ENCODE results near the gene RET. TPM values are rescaled to one million over a fixed set of nuclear protein-coding genes. Genes with fewer than 3 reads are reported as not detected.

Gene RET
- total RNA-seq, 1 experiment from 2014 or later, result 21.4 TPM

DNA sequence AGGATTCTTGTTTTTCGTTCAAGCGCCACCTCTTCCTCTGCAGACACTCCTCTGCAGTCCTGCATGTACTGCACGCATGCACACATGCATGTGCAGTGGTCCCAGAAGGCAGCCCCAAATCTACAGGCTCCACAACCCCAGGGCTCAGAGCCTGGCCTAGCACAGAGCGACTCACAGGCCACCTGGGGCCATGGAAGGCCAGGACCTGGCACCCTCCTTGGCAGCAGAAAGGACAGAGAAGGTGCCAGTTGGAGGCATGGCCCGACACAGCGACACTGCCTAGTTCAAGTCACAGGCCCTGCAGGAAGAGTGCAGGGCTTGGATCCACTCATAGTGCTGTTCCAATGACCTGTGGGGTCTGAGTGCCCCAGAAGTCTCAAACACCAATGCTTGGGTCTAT, 48.7 kb upstream of the RET start (continued):
- TF ChIP-seq, protein P1, sequence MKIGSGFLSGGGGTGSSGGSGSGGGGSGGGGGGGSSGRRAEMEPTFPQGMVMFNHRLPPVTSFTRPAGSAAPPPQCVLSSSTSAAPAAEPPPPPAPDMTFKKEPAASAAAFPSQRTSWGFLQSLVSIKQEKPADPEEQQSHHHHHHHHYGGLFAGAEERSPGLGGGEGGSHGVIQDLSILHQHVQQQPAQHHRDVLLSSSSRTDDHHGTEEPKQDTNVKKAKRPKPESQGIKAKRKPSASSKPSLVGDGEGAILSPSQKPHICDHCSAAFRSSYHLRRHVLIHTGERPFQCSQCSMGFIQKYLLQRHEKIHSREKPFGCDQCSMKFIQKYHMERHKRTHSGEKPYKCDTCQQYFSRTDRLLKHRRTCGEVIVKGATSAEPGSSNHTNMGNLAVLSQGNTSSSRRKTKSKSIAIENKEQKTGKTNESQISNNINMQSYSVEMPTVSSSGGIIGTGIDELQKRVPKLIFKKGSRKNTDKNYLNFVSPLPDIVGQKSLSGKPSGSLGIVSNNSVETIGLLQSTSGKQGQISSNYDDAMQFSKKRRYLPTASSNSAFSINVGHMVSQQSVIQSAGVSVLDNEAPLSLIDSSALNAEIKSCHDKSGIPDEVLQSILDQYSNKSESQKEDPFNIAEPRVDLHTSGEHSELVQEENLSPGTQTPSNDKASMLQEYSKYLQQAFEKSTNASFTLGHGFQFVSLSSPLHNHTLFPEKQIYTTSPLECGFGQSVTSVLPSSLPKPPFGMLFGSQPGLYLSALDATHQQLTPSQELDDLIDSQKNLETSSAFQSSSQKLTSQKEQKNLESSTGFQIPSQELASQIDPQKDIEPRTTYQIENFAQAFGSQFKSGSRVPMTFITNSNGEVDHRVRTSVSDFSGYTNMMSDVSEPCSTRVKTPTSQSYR (CRISPR knock-in tag; IDR thresholded peaks at IDR 0.05), result no peak
- TF ChIP-seq, protein P2, sequence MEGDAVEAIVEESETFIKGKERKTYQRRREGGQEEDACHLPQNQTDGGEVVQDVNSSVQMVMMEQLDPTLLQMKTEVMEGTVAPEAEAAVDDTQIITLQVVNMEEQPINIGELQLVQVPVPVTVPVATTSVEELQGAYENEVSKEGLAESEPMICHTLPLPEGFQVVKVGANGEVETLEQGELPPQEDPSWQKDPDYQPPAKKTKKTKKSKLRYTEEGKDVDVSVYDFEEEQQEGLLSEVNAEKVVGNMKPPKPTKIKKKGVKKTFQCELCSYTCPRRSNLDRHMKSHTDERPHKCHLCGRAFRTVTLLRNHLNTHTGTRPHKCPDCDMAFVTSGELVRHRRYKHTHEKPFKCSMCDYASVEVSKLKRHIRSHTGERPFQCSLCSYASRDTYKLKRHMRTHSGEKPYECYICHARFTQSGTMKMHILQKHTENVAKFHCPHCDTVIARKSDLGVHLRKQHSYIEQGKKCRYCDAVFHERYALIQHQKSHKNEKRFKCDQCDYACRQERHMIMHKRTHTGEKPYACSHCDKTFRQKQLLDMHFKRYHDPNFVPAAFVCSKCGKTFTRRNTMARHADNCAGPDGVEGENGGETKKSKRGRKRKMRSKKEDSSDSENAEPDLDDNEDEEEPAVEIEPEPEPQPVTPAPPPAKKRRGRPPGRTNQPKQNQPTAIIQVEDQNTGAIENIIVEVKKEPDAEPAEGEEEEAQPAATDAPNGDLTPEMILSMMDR (IDR thresholded peaks at IDR 0.05), result no peak
- TF ChIP-seq, protein P3, sequence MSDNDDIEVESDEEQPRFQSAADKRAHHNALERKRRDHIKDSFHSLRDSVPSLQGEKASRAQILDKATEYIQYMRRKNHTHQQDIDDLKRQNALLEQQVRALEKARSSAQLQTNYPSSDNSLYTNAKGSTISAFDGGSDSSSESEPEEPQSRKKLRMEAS (CRISPR knock-in tag; IDR thresholded peaks at IDR 0.05), result no peak
- TF ChIP-seq GTF2I (CRISPR knock-in tag; conservative IDR thresholded peaks at IDR 0.05) (no peak), CREB1 (CRISPR knock-in tag; IDR thresholded peaks at IDR 0.05) (no peak), SP1 (CRISPR knock-in tag; conservative IDR thresholded peaks at IDR 0.05) (no peak), NFATC4 (CRISPR knock-in tag; IDR thresholded peaks at IDR 0.05) (no peak)
- TF ChIP-seq, protein P4, sequence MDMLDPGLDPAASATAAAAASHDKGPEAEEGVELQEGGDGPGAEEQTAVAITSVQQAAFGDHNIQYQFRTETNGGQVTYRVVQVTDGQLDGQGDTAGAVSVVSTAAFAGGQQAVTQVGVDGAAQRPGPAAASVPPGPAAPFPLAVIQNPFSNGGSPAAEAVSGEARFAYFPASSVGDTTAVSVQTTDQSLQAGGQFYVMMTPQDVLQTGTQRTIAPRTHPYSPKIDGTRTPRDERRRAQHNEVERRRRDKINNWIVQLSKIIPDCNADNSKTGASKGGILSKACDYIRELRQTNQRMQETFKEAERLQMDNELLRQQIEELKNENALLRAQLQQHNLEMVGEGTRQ (CRISPR knock-in tag; IDR thresholded peaks at IDR 0.05), result no peak
- TF ChIP-seq, protein P5, sequence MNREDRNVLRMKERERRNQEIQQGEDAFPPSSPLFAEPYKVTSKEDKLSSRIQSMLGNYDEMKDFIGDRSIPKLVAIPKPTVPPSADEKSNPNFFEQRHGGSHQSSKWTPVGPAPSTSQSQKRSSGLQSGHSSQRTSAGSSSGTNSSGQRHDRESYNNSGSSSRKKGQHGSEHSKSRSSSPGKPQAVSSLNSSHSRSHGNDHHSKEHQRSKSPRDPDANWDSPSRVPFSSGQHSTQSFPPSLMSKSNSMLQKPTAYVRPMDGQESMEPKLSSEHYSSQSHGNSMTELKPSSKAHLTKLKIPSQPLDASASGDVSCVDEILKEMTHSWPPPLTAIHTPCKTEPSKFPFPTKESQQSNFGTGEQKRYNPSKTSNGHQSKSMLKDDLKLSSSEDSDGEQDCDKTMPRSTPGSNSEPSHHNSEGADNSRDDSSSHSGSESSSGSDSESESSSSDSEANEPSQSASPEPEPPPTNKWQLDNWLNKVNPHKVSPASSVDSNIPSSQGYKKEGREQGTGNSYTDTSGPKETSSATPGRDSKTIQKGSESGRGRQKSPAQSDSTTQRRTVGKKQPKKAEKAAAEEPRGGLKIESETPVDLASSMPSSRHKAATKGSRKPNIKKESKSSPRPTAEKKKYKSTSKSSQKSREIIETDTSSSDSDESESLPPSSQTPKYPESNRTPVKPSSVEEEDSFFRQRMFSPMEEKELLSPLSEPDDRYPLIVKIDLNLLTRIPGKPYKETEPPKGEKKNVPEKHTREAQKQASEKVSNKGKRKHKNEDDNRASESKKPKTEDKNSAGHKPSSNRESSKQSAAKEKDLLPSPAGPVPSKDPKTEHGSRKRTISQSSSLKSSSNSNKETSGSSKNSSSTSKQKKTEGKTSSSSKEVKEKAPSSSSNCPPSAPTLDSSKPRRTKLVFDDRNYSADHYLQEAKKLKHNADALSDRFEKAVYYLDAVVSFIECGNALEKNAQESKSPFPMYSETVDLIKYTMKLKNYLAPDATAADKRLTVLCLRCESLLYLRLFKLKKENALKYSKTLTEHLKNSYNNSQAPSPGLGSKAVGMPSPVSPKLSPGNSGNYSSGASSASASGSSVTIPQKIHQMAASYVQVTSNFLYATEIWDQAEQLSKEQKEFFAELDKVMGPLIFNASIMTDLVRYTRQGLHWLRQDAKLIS (CRISPR knock-in tag; IDR thresholded peaks at IDR 0.05; ENCODE audit: borderline replicate concordance), result no peak

DNA sequence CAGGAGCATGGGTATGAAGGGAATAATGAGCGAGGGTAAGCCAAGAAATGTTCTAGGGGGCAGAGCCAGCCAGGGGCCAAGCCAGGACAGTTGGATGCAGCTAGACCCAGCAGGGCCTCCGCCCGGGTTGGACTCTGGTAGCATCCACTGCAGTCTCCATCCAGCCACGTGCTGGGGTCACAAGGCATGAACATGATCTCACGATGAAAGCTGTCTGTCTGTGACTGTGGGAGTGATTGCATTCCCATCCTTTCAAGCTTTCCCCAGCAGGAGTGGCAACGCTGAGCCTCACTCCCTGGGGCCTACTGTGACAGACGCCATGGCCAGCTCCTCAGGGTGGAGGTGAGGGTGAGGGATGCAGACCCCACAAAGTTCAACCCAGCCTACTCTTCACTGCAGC, 47.8 kb upstream of the RET start:
- Mint-ChIP-seq H3K36me3 (peaks cover 29% of the 10 kb centered on the region), H3K27ac (no peak overlapping the region), H3K27me3 (ENCODE audit: low read depth) (peaks cover 49% of the 10 kb centered on the region), H3K4me1 (peaks cover 30% of the 10 kb centered on the region), H3K9me3 (peaks cover 42% of the 10 kb centered on the region), H3K4me3 (no peak overlapping the region)
- CTCF ChIA-PET, result interaction anchor here (1.8 kb wide), 1 partner anchor 14 kb away, joined by 3 read pairs; no protein-coding TSS in a partner anchor
- TF ChIP-seq, protein P6, sequence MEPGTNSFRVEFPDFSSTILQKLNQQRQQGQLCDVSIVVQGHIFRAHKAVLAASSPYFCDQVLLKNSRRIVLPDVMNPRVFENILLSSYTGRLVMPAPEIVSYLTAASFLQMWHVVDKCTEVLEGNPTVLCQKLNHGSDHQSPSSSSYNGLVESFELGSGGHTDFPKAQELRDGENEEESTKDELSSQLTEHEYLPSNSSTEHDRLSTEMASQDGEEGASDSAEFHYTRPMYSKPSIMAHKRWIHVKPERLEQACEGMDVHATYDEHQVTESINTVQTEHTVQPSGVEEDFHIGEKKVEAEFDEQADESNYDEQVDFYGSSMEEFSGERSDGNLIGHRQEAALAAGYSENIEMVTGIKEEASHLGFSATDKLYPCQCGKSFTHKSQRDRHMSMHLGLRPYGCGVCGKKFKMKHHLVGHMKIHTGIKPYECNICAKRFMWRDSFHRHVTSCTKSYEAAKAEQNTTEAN (CRISPR knock-in tag; IDR thresholded peaks at IDR 0.05), result no peak
- DNase-seq (ENCODE audit: low spot score), result no peak
- no peak for ATAC-seq
- POLR2A ChIA-PET, result no interaction called here

DNA sequence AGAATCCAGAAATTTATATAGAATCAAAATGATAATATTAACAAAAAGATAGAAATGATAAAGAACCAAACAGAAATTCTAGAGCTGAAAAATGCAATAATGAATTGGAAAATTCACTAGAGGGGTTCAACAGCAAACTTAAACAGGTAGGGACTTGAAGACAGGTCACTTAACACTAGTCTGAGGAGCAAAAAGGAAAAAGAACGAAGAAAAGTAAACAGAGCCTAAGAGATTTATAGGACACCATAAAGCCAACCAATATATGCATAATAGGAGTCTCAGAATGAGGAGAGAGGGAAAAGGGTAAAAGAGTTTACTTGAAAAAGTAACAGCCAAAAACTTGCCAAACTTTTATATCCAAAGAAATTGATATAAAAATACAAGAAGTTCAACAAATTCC, 44.3 kb upstream of the RET start:
- Mint-ChIP-seq H3K36me3 (peaks cover 29% of the 10 kb centered on the region), H3K9me3 (peaks cover 49% of the 10 kb centered on the region), H3K27me3 (ENCODE audit: low read depth) (peaks cover 17% of the 10 kb centered on the region), H3K4me1 (peaks cover 5% of the 10 kb centered on the region), H3K4me3 (no peak overlapping the region), H3K27ac (no peak overlapping the region)
- DNase-seq (ENCODE audit: low spot score) (no peak), ATAC-seq (no peak)
- ChIA-PET CTCF (no interaction called here), POLR2A (no interaction called here)
- TF ChIP-seq, protein P7, sequence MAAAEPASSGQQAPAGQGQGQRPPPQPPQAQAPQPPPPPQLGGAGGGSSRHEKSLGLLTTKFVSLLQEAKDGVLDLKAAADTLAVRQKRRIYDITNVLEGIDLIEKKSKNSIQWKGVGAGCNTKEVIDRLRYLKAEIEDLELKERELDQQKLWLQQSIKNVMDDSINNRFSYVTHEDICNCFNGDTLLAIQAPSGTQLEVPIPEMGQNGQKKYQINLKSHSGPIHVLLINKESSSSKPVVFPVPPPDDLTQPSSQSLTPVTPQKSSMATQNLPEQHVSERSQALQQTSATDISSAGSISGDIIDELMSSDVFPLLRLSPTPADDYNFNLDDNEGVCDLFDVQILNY (CRISPR knock-in tag; IDR thresholded peaks at IDR 0.05), result no peak
- no peak for TF ChIP-seq TCF7 (CRISPR knock-in tag; IDR thresholded peaks at IDR 0.05; ENCODE audit: low read depth)
- TF ChIP-seq NR1H2 (CRISPR knock-in tag; IDR thresholded peaks at IDR 0.05), result no peak
- no peak for TF ChIP-seq JAZF1 (CRISPR knock-in tag; IDR thresholded peaks at IDR 0.05)
- TF ChIP-seq, protein P8, sequence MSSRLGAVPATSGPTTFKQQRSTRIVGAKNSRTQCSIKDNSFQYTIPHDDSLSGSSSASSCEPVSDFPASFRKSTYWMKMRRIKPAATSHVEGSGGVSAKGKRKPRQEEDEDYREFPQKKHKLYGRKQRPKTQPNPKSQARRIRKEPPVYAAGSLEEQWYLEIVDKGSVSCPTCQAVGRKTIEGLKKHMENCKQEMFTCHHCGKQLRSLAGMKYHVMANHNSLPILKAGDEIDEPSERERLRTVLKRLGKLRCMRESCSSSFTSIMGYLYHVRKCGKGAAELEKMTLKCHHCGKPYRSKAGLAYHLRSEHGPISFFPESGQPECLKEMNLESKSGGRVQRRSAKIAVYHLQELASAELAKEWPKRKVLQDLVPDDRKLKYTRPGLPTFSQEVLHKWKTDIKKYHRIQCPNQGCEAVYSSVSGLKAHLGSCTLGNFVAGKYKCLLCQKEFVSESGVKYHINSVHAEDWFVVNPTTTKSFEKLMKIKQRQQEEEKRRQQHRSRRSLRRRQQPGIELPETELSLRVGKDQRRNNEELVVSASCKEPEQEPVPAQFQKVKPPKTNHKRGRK (CRISPR knock-in tag; IDR thresholded peaks at IDR 0.05; ENCODE audit: borderline replicate concordance), result no peak
- TF ChIP-seq CREM (CRISPR knock-in tag; IDR thresholded peaks at IDR 0.05), result no peak
- TF ChIP-seq GRHL2 (CRISPR knock-in tag; IDR thresholded peaks at IDR 0.05; ENCODE audit: insufficient replicate concordance, severe bottlenecking), result no peak
- no peak for TF ChIP-seq CREB1 (CRISPR knock-in tag; IDR thresholded peaks at IDR 0.05)
- TF ChIP-seq, protein P4 (CRISPR knock-in tag; IDR thresholded peaks at IDR 0.05), result no peak
- no peak for TF ChIP-seq ETV6 (CRISPR knock-in tag; IDR thresholded peaks at IDR 0.05)
